Liver (tissue), 9 donors: ENCODE data around the gene TBX5. TPM values are rescaled to one million over a fixed set of nuclear protein-coding genes. Genes with fewer than 3 reads are reported as not detected.

Experiments used
- DNase-seq: peaks from one replicate; pipeline ENCODE4 v3.0.0-alpha.2; 2017; ENCODE audit warnings: low spot score
- H3K27ac ChIP-seq, 2 donors: one replicate each; pipeline ENCODE4 v1.7.0; 2013; ENCODE audit warnings: inconsistent platforms in 2 of 2, low read length in 2 of 2, control low read depth in 1 of 2, low read depth in 1 of 2, mild to moderate bottlenecking in 1 of 2
- H3K27me3 ChIP-seq, 4 donors: one replicate each; pipeline versions ENCODE4 v1.6.1 to v1.7.0; 2013; ENCODE audit warnings: low read length in 3 of 4, inconsistent platforms in 1 of 4, mild to moderate bottlenecking in 1 of 4, moderate library complexity in 1 of 4; ENCODE audit not compliant: control insufficient read depth in 4 of 4, insufficient read depth in 4 of 4
- H3K36me3 ChIP-seq, 4 donors: one replicate each; pipeline versions ENCODE4 v1.6.1 to v1.7.0; 2013; ENCODE audit warnings: low read length in 3 of 4, mild to moderate bottlenecking in 3 of 4, low read depth in 1 of 4, moderate library complexity in 1 of 4; ENCODE audit not compliant: control insufficient read depth in 4 of 4, insufficient read depth in 3 of 4
- H3K4me1 ChIP-seq, 4 donors: one replicate each; pipeline versions ENCODE4 v1.6.1 to v1.7.0; 2013; ENCODE audit warnings: low read length in 3 of 4, mild to moderate bottlenecking in 3 of 4, moderate library complexity in 1 of 4; ENCODE audit not compliant: control insufficient read depth in 4 of 4, insufficient read depth in 4 of 4
- H3K4me3 ChIP-seq, 3 donors: one replicate each; pipeline versions ENCODE4 v1.6.1 to v1.7.0; 2013; ENCODE audit warnings: low read length in 3 of 3, control low read depth in 1 of 3, low read depth in 1 of 3, mild to moderate bottlenecking in 1 of 3
- H3K9ac ChIP-seq, 2 donors: one replicate each; pipeline ENCODE4 v1.7.0; 2013; ENCODE audit warnings: low read length in 2 of 2, mild to moderate bottlenecking in 2 of 2, moderate library complexity in 2 of 2, control low read depth in 1 of 2, low read depth in 1 of 2
- H3K9me3 ChIP-seq, 4 donors: one replicate each; pipeline versions ENCODE4 v1.6.1 to v1.7.0; 2013; ENCODE audit warnings: low read length in 3 of 4; ENCODE audit not compliant: control insufficient read depth in 4 of 4
- EGR1 ChIP-seq, 2 donors: IDR thresholded peaks; 2 replicates each; pipeline ENCODE4 v1.6.1; 2016 to 2018; ENCODE audit warnings: antibody characterized with exemption in 2 of 2, low read depth in 2 of 2
- FOXA1 ChIP-seq: IDR thresholded peaks from 2 replicates; pipeline ENCODE4 v1.6.1; 2016; ENCODE audit warnings: antibody characterized with exemption
- FOXA2 ChIP-seq: IDR thresholded peaks from 2 replicates; pipeline ENCODE4 v1.6.1; 2016; ENCODE audit warnings: antibody characterized with exemption
- GABPA ChIP-seq, 2 donors: IDR thresholded peaks in 1 of 2; conservative IDR thresholded peaks in 1 of 2; 2 replicates each; pipeline ENCODE4 v1.6.1; 2016; ENCODE audit warnings: antibody characterized with exemption in 2 of 2, mild to moderate bottlenecking in 1 of 2, moderate library complexity in 1 of 2
- HNF4A ChIP-seq, 2 donors: conservative IDR thresholded peaks; 2 replicates each; pipeline ENCODE4 v1.6.1; 2016; ENCODE audit warnings: antibody characterized with exemption in 2 of 2, mild to moderate bottlenecking in 2 of 2
- JUND ChIP-seq, 2 donors: IDR thresholded peaks; 2 replicates each; pipeline ENCODE4 v1.6.1; 2016; ENCODE audit warnings: antibody characterized with exemption in 2 of 2
- NR2F2 ChIP-seq: IDR thresholded peaks from 2 replicates; pipeline ENCODE4 v1.6.1; 2016; ENCODE audit warnings: antibody characterized with exemption
- RAD21 ChIP-seq, 2 donors: IDR thresholded peaks; 2 replicates each; pipeline ENCODE4 v1.6.1; 2016; ENCODE audit warnings: antibody characterized with exemption in 2 of 2, mild to moderate bottlenecking in 2 of 2
- RXRA ChIP-seq, 2 donors: IDR thresholded peaks; 2 replicates each; pipeline ENCODE4 v1.6.1; 2017 to 2018; ENCODE audit warnings: antibody characterized with exemption in 2 of 2, mild to moderate bottlenecking in 1 of 2
- SP1 ChIP-seq: IDR thresholded peaks from 2 replicates; pipeline ENCODE4 v1.6.1; 2018; ENCODE audit warnings: antibody characterized with exemption, mild to moderate bottlenecking
- YY1 ChIP-seq: IDR thresholded peaks from 2 replicates; pipeline ENCODE4 v1.6.1; 2016; ENCODE audit warnings: antibody characterized with exemption, mild to moderate bottlenecking
- WGBS: extraction: QIAGEN DNeasy Blood & Tissue Kit; methylation state at CpG from one replicate; pipeline ENCODE4 v1.1.7; 2013; 5-methylcytosine and 5-hydroxymethylcytosine counted together
- polyA plus RNA-seq, 2 donors: library from polyadenylated mRNA; stranded (reverse) in 1 of 2; unstranded in 1 of 2; fragments of 200-250 nt in 1 of 2; fragments of >200 nt in 1 of 2; fragmentation: Nextera tagmentation in 1 of 2; extraction: Ambion mirVana in 1 of 2; gene quantifications; one replicate each; pipeline versions ENCODE4 v1.2.1 to v1.2.3, GENCODE V29; 2013 to 2015
- total RNA-seq, 2 donors: library from RNA; depleted of rRNA; stranded (reverse); fragments of >200 nt; gene quantifications; one replicate each; pipeline ENCODE4 v1.2.3, GENCODE V29; 2014
- TF ChIP-seq, protein P1 (sequence below): IDR thresholded peaks from 2 replicates; pipeline ENCODE4 v1.6.1; 2016; ENCODE audit warnings: antibody characterized with exemption, mild to moderate bottlenecking
- TF ChIP-seq, protein P2 (sequence below): IDR thresholded peaks from 2 replicates; pipeline ENCODE4 v1.6.1; 2016; ENCODE audit warnings: antibody characterized with exemption
- TF ChIP-seq, protein P3 (sequence below): fragments of 150-350 bp; IDR thresholded peaks from 2 replicates; pipeline ENCODE4 v1.5.1; 2017; ENCODE audit warnings: improper control_type of control experiment, low read depth, low read length; ENCODE audit not compliant: missing input control
- TF ChIP-seq, protein P4 (sequence below): IDR thresholded peaks from 2 replicates; pipeline ENCODE4 v1.6.1; 2016; ENCODE audit warnings: antibody characterized with exemption
- TF ChIP-seq, protein P5 (sequence below): IDR thresholded peaks from 2 replicates; pipeline ENCODE4 v1.6.1; 2016; ENCODE audit warnings: antibody characterized with exemption
- donor health status: healthy.
- donor health status: healthy.
- donor health status: healthy.
- donor health status: healthy.
- donor health status: healthy.

TBX5 gene
- total and polyA plus RNA-seq, 4 donors, result 0.03 TPM; not detected in 3

DNA sequence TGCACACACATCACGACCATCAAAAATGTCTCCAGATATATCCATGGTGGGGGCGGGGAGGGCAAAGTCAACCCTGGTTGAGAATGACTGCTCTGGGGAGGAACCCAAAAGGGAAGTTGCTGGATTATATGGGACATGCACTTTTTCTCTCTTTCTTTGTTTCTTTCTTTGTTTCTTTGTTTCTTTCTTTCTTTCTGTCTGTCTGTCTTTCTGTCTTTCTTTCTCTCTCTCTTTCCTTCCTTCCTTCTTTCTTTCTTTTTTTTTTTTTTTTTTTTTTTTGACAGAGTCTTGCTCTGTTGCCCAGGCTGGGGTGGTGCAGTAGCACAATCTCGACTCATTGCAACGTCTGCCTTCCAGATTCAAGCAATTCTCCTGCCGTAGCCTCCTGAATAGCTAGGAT, 71.5 kb downstream of the TBX5 start:
- WGBS, result 74% methylated on average over 5 of the region's 5 CpGs

DNA sequence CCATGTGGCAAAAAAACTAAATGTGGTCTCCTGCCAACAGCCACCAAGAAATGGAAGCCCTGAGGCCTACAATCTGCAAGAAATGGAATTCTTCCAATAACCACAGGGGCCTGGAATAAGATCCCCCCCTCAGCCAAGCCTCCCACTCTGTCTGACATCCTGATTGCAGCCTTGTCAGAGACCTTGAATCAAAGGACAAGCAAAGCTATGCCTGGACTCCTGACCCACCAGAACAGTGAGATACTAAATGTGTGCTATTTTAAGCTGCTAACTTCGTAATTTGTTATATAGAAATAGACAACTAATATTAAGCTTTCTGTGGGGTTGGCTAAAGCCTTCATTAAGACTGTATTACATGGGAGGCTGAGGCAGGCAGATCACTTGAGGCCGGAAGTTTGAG, 77.7 kb downstream of the TBX5 start:
- 69% methylated on average over 2 of the region's 2 CpGs for WGBS
- H3K27ac ChIP-seq, result no peak overlapping the region
- no peaks in the 10 kb centered on the region for H3K4me1 ChIP-seq
- no peak for DNase-seq
- no peaks in the 10 kb centered on the region for H3K36me3 ChIP-seq
- H3K9ac ChIP-seq, result no peak overlapping the region
- peaks cover 0 to 6% (median 4%) of the 10 kb centered on the region in 4 donors for H3K9me3 ChIP-seq
- peaks cover 0 to 2% (median 0%) of the 10 kb centered on the region in 4 donors for H3K27me3 ChIP-seq
- TF ChIP-seq RXRA (IDR thresholded peaks at IDR 0.05) (no peak), HNF4A (conservative IDR thresholded peaks at IDR 0.05) (no peak), JUND (IDR thresholded peaks at IDR 0.05) (no peak), EGR1 (IDR thresholded peaks at IDR 0.05; ENCODE audit: low read depth in 2 of 2) (no peak), FOXA1 (no peak)
- TF ChIP-seq, protein P1, sequence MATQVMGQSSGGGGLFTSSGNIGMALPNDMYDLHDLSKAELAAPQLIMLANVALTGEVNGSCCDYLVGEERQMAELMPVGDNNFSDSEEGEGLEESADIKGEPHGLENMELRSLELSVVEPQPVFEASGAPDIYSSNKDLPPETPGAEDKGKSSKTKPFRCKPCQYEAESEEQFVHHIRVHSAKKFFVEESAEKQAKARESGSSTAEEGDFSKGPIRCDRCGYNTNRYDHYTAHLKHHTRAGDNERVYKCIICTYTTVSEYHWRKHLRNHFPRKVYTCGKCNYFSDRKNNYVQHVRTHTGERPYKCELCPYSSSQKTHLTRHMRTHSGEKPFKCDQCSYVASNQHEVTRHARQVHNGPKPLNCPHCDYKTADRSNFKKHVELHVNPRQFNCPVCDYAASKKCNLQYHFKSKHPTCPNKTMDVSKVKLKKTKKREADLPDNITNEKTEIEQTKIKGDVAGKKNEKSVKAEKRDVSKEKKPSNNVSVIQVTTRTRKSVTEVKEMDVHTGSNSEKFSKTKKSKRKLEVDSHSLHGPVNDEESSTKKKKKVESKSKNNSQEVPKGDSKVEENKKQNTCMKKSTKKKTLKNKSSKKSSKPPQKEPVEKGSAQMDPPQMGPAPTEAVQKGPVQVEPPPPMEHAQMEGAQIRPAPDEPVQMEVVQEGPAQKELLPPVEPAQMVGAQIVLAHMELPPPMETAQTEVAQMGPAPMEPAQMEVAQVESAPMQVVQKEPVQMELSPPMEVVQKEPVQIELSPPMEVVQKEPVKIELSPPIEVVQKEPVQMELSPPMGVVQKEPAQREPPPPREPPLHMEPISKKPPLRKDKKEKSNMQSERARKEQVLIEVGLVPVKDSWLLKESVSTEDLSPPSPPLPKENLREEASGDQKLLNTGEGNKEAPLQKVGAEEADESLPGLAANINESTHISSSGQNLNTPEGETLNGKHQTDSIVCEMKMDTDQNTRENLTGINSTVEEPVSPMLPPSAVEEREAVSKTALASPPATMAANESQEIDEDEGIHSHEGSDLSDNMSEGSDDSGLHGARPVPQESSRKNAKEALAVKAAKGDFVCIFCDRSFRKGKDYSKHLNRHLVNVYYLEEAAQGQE, result no peak
- TF ChIP-seq, protein P2, sequence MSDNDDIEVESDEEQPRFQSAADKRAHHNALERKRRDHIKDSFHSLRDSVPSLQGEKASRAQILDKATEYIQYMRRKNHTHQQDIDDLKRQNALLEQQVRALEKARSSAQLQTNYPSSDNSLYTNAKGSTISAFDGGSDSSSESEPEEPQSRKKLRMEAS, result no peak
- no peak overlapping the region for H3K4me3 ChIP-seq

More for the DNA sequence above, 71.5 kb downstream of the TBX5 start:
- Histone ChIP-seq H3K9ac (no peak overlapping the region), H3K27me3 (peaks cover 0 to 4% (median 0%) of the 10 kb centered on the region in 4 donors), H3K9me3 (no peaks in the 10 kb centered on the region), H3K4me3 (no peak overlapping the region), H3K27ac (no peak overlapping the region), H3K36me3 (no peaks in the 10 kb centered on the region), H3K4me1 (no peaks in the 10 kb centered on the region)
- DNase-seq, result no peak
- TF ChIP-seq SP1 (no peak), JUND (IDR thresholded peaks at IDR 0.05) (no peak), RXRA (IDR thresholded peaks at IDR 0.05) (no peak), GABPA (IDR thresholded peaks at IDR 0.05 in 1 of 2, conservative IDR thresholded peaks at IDR 0.05 in 1 of 2) (no peak), NR2F2 (no peak), YY1 (no peak), RAD21 (IDR thresholded peaks at IDR 0.05) (no peak), HNF4A (conservative IDR thresholded peaks at IDR 0.05) (no peak), EGR1 (IDR thresholded peaks at IDR 0.05; ENCODE audit: low read depth in 2 of 2) (no peak), FOXA2 (no peak)
- TF ChIP-seq, protein P2, result no peak
- TF ChIP-seq, protein P3, sequence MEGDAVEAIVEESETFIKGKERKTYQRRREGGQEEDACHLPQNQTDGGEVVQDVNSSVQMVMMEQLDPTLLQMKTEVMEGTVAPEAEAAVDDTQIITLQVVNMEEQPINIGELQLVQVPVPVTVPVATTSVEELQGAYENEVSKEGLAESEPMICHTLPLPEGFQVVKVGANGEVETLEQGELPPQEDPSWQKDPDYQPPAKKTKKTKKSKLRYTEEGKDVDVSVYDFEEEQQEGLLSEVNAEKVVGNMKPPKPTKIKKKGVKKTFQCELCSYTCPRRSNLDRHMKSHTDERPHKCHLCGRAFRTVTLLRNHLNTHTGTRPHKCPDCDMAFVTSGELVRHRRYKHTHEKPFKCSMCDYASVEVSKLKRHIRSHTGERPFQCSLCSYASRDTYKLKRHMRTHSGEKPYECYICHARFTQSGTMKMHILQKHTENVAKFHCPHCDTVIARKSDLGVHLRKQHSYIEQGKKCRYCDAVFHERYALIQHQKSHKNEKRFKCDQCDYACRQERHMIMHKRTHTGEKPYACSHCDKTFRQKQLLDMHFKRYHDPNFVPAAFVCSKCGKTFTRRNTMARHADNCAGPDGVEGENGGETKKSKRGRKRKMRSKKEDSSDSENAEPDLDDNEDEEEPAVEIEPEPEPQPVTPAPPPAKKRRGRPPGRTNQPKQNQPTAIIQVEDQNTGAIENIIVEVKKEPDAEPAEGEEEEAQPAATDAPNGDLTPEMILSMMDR, result no peak
- TF ChIP-seq, protein P4, sequence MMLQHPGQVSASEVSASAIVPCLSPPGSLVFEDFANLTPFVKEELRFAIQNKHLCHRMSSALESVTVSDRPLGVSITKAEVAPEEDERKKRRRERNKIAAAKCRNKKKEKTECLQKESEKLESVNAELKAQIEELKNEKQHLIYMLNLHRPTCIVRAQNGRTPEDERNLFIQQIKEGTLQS, result no peak
- TF ChIP-seq, protein P5, sequence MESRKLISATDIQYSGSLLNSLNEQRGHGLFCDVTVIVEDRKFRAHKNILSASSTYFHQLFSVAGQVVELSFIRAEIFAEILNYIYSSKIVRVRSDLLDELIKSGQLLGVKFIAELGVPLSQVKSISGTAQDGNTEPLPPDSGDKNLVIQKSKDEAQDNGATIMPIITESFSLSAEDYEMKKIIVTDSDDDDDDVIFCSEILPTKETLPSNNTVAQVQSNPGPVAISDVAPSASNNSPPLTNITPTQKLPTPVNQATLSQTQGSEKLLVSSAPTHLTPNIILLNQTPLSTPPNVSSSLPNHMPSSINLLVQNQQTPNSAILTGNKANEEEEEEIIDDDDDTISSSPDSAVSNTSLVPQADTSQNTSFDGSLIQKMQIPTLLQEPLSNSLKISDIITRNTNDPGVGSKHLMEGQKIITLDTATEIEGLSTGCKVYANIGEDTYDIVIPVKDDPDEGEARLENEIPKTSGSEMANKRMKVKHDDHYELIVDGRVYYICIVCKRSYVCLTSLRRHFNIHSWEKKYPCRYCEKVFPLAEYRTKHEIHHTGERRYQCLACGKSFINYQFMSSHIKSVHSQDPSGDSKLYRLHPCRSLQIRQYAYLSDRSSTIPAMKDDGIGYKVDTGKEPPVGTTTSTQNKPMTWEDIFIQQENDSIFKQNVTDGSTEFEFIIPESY, result no peak
- TF ChIP-seq, protein P1, result no peak
